Gastrocnemius medialis (tissue), 4 donors: Measurements from ENCODE around the gene GSG1L. TPM values are rescaled to one million over a fixed set of nuclear protein-coding genes. Genes with fewer than 3 reads are reported as not detected.

Source experiments
- ATAC-seq, 2 donors: fragments of 150-250 bp; one replicate each; pipeline ENCODE4 v1.9.1; 2016
- DNase-seq, 2 donors: peaks; one replicate each; pipeline ENCODE4 v3.0.0-alpha.2; 2019
- H3K27ac ChIP-seq, 4 donors: fragments of 200-600 bp; sonication (generic); 1 replicate in 1 of 4; 2 replicates in 3 of 4; pipeline ENCODE4 v1.5.1; 2016 to 2018; ENCODE audit warnings: mild to moderate bottlenecking in 2 of 4, moderate library complexity in 1 of 4
- H3K27me3 ChIP-seq, 3 donors: fragments of 200-600 bp; sonication (generic) in 2 of 3; 1 replicate in 1 of 3; 2 replicates in 2 of 3; pipeline versions ENCODE4 v1.5.1 to v1.6.0; 2016 to 2019; ENCODE audit warnings: mild to moderate bottlenecking in 1 of 3, moderate library complexity in 1 of 3
- H3K36me3 ChIP-seq, 2 donors: fragments of 200-600 bp; sonication (generic) in 1 of 2; one replicate each; pipeline ENCODE4 v1.5.1; 2017 to 2018
- H3K4me1 ChIP-seq, 2 donors: fragments of 200-600 bp; sonication (generic) in 1 of 2; one replicate each; pipeline ENCODE4 v1.5.1; 2016 to 2017; ENCODE audit warnings: mild to moderate bottlenecking in 2 of 2
- H3K4me3 ChIP-seq, 4 donors: fragments of 200-600 bp; sonication (generic) in 3 of 4; 1 replicate in 1 of 4; 2 replicates in 3 of 4; pipeline ENCODE4 v1.5.1; 2016 to 2019; ENCODE audit warnings: mild to moderate bottlenecking in 2 of 4
- H3K9me3 ChIP-seq, 3 donors: fragments of 200-600 bp; sonication (generic) in 2 of 3; 1 replicate in 1 of 3; 2 replicates in 2 of 3; pipeline ENCODE4 v1.5.1; 2016 to 2019
- CTCF ChIP-seq, 5 experiments: fragments of 450-650 bp in 3 of 5; fragments of 200-600 bp in 2 of 5; sonication (generic) in 2 of 5; IDR thresholded peaks in 4 of 5; conservative IDR thresholded peaks in 1 of 5; 1 replicate in 4 of 5; 2 replicates in 1 of 5; pipeline ENCODE4 v1.5.1; 2016 to 2019; ENCODE audit warnings: antibody characterized with exemption in 5 of 5, mild to moderate bottlenecking in 3 of 5, moderate library complexity in 3 of 5
- POLR2A ChIP-seq, 2 donors: fragments of 450-650 bp; IDR thresholded peaks; one replicate each; pipeline ENCODE4 v1.6.1; 2017; ENCODE audit warnings: antibody characterized with exemption in 2 of 2, mild to moderate bottlenecking in 2 of 2, moderate library complexity in 2 of 2
- in situ Hi-C, 4 donors: fragments of 200-750 bp; cut with MboI; loops; one replicate each; pipeline versions ENCODE4 v1.15.0 to v1.8.0; 2017; ENCODE audit warnings: low sequenced_read_pairs in 4 of 4
- intact Hi-C: fragments of 100-400 bp; cut with DNase I; formaldehyde crosslinking; loops from one replicate; pipeline ENCODE4 v1.15.1; 2023; ENCODE audit warnings: low total_unique reads
- total RNA-seq, 4 donors: library from RNA; depleted of rRNA; stranded (reverse); fragments of >200 nt; gene quantifications; one replicate each; pipeline versions ENCODE4 v1.1.0 to v1.2.3, GENCODE V29; 2016

The GSG1L gene
- total RNA-seq, 4 donors from 2014 or later = not detected

- H3K4me3 ChIP-seq = no peak overlapping the region
- in situ Hi-C loops = loop anchor here in 1 of 4 donors (25.0 kb wide), 1 partner anchor 110 kb away; no protein-coding TSS in a partner anchor
- DNase-seq (no peak), ATAC-seq (no peak)
- H3K36me3 ChIP-seq = no peaks in the 10 kb centered on the region
- H3K4me1 ChIP-seq = no peaks in the 10 kb centered on the region
- H3K9me3 ChIP-seq = no peaks in the 10 kb centered on the region
- H3K27me3 ChIP-seq = no peaks in the 10 kb centered on the region
- no peak for TF ChIP-seq CTCF (IDR thresholded peaks at IDR 0.05 in 4 of 5, conservative IDR thresholded peaks at IDR 0.05 in 1 of 5)
- no peak for TF ChIP-seq POLR2A (IDR thresholded peaks at IDR 0.05)
- intact Hi-C loops = no loop called here
- no peak overlapping the region for H3K27ac ChIP-seq
Observed at GRCh38 chr16:27777527-27777926, 286.0 kb downstream of the GSG1L start.

- in situ Hi-C loops (loop anchor here in 1 of 4 donors (25.0 kb wide), 1 partner anchor 111 kb away; no protein-coding TSS in a partner anchor), intact Hi-C loops (no loop called here)
- no peaks in the 10 kb centered on the region for H3K36me3 ChIP-seq
Observed at GRCh38 chr16:27776556-27777225, 286.8 kb downstream of the GSG1L start.

GRCh38 chr16:27775254-27775653 lies 288.3 kb downstream of the GSG1L start:
- in situ Hi-C loops = loop anchor here in 1 of 4 donors (25.0 kb wide), 1 partner anchor 112 kb away; no protein-coding TSS in a partner anchor
- H3K36me3 ChIP-seq = no peaks in the 10 kb centered on the region

More at GRCh38 chr16:27776556-27777225, 286.8 kb downstream of the GSG1L start:
- H3K4me3 ChIP-seq = no peak overlapping the region
- H3K4me1 ChIP-seq = no peaks in the 10 kb centered on the region
- no peak overlapping the region for H3K27ac ChIP-seq
- no peaks in the 10 kb centered on the region for H3K27me3 ChIP-seq
- ATAC-seq (no peak), DNase-seq (no peak)
- TF ChIP-seq POLR2A (IDR thresholded peaks at IDR 0.05) = no peak
- no peak for TF ChIP-seq CTCF (IDR thresholded peaks at IDR 0.05 in 4 of 5, conservative IDR thresholded peaks at IDR 0.05 in 1 of 5)
- no peaks in the 10 kb centered on the region for H3K9me3 ChIP-seq

GRCh38 chr16:27774779-27775178 lies 288.7 kb downstream of the GSG1L start:
- intact Hi-C loops = no loop called here
- ATAC-seq = no peak
- H3K4me1 ChIP-seq = no peaks in the 10 kb centered on the region
- no peaks in the 10 kb centered on the region for H3K36me3 ChIP-seq
- no peaks in the 10 kb centered on the region for H3K9me3 ChIP-seq
- H3K4me3 ChIP-seq = no peak overlapping the region
- DNase-seq = no peak
- H3K27ac ChIP-seq = no peak overlapping the region
- TF ChIP-seq CTCF (IDR thresholded peaks at IDR 0.05 in 4 of 5, conservative IDR thresholded peaks at IDR 0.05 in 1 of 5) = no peak
- TF ChIP-seq POLR2A (IDR thresholded peaks at IDR 0.05) = no peak
- in situ Hi-C loops = loop anchor here in 1 of 4 donors (25.0 kb wide), 1 partner anchor 113 kb away; no protein-coding TSS in a partner anchor
- H3K27me3 ChIP-seq = no peaks in the 10 kb centered on the region

More at GRCh38 chr16:27775254-27775653, 288.3 kb downstream of the GSG1L start:
- DNase-seq = no peak
- intact Hi-C loops = no loop called here
- no peaks in the 10 kb centered on the region for H3K27me3 ChIP-seq
- H3K4me3 ChIP-seq = no peak overlapping the region
- H3K27ac ChIP-seq = no peak overlapping the region
- no peaks in the 10 kb centered on the region for H3K4me1 ChIP-seq
- no peak for TF ChIP-seq CTCF (IDR thresholded peaks at IDR 0.05 in 4 of 5, conservative IDR thresholded peaks at IDR 0.05 in 1 of 5)
- TF ChIP-seq POLR2A (IDR thresholded peaks at IDR 0.05) = no peak
- no peaks in the 10 kb centered on the region for H3K9me3 ChIP-seq
- ATAC-seq = no peak
